COLO668 (cell line): ENCODE results near the gene AFF2.

ENCODE experiments used
- DNase-seq: peaks from one replicate; lab custom pipeline; 2025; ENCODE audit not compliant: unreplicated experiment; lab: John Stamatoyannopoulos, UW

AFF2 gene

GRCh38 chrX:148580016-148580415, 79.6 kb downstream of the AFF2 start:
- DNase-seq: no peak

- DNase-seq: no peak
Measured at GRCh38 chrX:148582353-148582752, 81.9 kb downstream of the AFF2 start.

GRCh38 chrX:148588649-148589310, 88.4 kb downstream of the AFF2 start:
- no peak for DNase-seq

- DNase-seq: no peak
Measured at GRCh38 chrX:148592595-148592994, 92.2 kb downstream of the AFF2 start.

GRCh38 chrX:148593146-148593545, 92.7 kb downstream of the AFF2 start:
- DNase-seq: no peak

GRCh38 chrX:148593987-148594386, 93.6 kb downstream of the AFF2 start:
- DNase-seq: no peak

- DNase-seq: no peak
Measured at GRCh38 chrX:148599404-148599803, 99.0 kb downstream of the AFF2 start.

- DNase-seq: no peak
Measured at GRCh38 chrX:148600131-148600530, 99.7 kb downstream of the AFF2 start.

GRCh38 chrX:148600581-148600980, 100.2 kb downstream of the AFF2 start:
- no peak for DNase-seq

GRCh38 chrX:148601034-148601433, 100.6 kb downstream of the AFF2 start:
- no peak for DNase-seq

GRCh38 chrX:148609515-148610327, 109.3 kb downstream of the AFF2 start:
- DNase-seq: no peak

GRCh38 chrX:148610328-148610698, 109.9 kb downstream of the AFF2 start:
- no peak for DNase-seq

- DNase-seq: no peak
Measured at GRCh38 chrX:148611993-148612392, 111.6 kb downstream of the AFF2 start.

- DNase-seq: no peak
Measured at GRCh38 chrX:148612431-148612830, 112.0 kb downstream of the AFF2 start.

- DNase-seq: no peak
Measured at GRCh38 chrX:148613636-148614035, 113.2 kb downstream of the AFF2 start.

- no peak for DNase-seq
Measured at GRCh38 chrX:148615491-148615890, 115.1 kb downstream of the AFF2 start.

- no peak for DNase-seq
Measured at GRCh38 chrX:148618470-148619445, 118.3 kb downstream of the AFF2 start.

- no peak for DNase-seq
Measured at GRCh38 chrX:148620023-148620422, 119.6 kb downstream of the AFF2 start.

GRCh38 chrX:148624951-148625474, 124.6 kb downstream of the AFF2 start:
- no peak for DNase-seq

- no peak for DNase-seq
Measured at GRCh38 chrX:148628621-148629020, 128.2 kb downstream of the AFF2 start.

GRCh38 chrX:148629434-148629833, 129.0 kb downstream of the AFF2 start:
- no peak for DNase-seq
